Renal pelvis (tissue), 4 donors: ENCODE results near the gene GSN. TPM values are rescaled to one million over a fixed set of nuclear protein-coding genes. Genes with fewer than 3 reads are reported as not detected.
"Not testable (repeated sequence)": the region's sequence is repeated elsewhere in the genome, so short reads cannot be mapped to it uniquely, and the experiment has no call there.

Experiments
- DNase-seq: peaks from one replicate; pipeline ENCODE4 v3.0.0-alpha.2; 2013
- polyA plus RNA-seq, 3 donors: library from polyadenylated mRNA; unstranded; fragments of 120-200 nt; gene quantifications; one replicate each; pipeline ENCODE4 v1.2.1, GENCODE V29; 2013; ENCODE audit not compliant: insufficient read length in 3 of 3

Gene GSN
- polyA plus RNA-seq, 3 donors: 147 to 225 (median 173) TPM

- no peak for DNase-seq
Observed at GRCh38 chr9:121284733-121285451, 16.9 kb downstream of the GSN start.

GRCh38 chr9:121285835-121286687 is 18.1 kb downstream of the GSN start:
- no peak for DNase-seq

GRCh38 chr9:121286688-121286972 is 18.7 kb downstream of the GSN start:
- no peak for DNase-seq

DNA sequence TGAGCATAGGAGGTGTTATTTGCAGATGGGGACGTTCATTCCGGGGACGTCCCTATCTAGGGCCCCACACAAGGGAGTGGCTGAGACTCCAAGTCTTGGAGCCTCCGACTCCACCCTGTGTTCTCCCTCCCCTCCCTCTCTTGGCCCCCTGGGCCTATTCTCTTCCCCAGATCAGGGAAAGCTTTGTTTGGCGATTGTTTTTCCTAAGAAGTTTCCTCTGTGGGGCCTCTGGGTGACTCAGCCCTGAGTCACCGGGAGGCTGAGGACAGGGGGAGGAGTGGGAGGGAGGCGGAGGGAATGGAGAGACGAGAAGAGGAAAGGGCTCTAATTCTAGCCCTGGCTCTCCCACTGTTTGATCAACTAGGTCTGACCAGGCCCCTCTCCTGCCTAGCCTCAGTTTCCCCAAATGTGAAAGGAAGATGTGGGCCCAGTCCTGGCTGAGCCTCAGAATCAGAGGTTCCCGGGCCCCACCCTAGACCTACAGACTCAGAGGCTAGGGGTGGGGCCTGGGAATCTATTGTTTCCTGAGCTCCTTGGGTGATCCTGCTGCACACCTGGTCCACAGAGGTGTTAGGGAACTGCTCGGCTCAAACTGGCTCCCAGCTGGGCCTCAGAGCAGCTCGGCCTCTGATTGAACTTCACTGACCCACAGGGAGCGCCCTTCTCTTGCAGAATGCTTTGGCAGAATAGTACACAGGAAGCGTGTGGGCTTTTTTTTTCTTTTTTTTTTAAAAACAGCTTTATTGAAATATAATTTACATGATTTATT is 19.2 kb downstream of the GSN start:
- peak; percentile 66 for DNase-seq

DNA sequence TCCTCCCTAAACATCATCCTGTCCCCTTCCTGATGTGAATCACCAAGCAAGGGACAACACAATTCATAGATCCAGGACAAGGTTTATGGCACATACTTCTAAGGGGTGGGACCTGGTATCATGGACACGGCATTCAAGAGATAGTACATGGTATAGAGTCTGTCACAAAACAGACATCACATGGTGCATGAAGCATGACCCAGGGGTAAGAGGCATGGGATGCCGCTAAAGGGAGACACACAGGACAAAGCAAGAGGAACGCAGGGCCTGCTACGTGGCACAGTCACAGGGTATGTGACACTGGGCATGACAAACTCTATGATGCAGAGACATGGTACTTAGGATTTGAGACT is 20.7 kb downstream of the GSN start:
- DNase-seq: no peak

GRCh38 chr9:121289026-121289771 is 21.2 kb downstream of the GSN start:
- DNase-seq: peak; percentile 81

- DNase-seq: no peak
Observed at GRCh38 chr9:121289772-121290370, 21.9 kb downstream of the GSN start.

- DNase-seq: not testable (repeated sequence)
Observed at GRCh38 chr9:121291536-121291935, 23.6 kb downstream of the GSN start.

- DNase-seq: no peak
Observed at GRCh38 chr9:121292051-121292450, 24.1 kb downstream of the GSN start.

DNA sequence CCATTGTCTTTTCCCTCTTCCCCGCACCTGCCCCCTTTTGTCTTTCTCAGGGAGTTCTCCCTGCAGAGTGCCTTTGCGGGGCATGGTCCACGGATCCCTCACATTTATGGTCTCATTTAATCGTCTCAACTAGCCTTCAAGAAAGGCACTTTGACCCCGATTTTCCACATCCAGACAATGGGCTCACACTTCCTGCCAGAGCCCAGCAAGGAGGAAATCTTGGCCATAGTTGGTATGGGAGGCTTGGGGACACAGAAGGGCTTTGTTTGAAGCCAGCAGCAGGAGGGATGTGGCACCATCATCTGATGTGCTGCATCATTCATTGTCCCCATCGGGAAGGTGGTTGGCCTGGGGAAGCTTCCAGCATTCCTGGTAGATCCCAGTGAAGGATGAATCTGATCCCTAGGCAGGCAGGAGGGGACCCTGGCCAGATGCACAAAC is 24.9 kb downstream of the GSN start:
- DNase-seq: no peak

- DNase-seq: no peak
Observed at GRCh38 chr9:121294151-121294743, 26.3 kb downstream of the GSN start.

- no peak for DNase-seq
Observed at GRCh38 chr9:121294866-121295661, 27.1 kb downstream of the GSN start.

GRCh38 chr9:121295662-121296191 is 27.8 kb downstream of the GSN start:
- DNase-seq: no peak

DNA sequence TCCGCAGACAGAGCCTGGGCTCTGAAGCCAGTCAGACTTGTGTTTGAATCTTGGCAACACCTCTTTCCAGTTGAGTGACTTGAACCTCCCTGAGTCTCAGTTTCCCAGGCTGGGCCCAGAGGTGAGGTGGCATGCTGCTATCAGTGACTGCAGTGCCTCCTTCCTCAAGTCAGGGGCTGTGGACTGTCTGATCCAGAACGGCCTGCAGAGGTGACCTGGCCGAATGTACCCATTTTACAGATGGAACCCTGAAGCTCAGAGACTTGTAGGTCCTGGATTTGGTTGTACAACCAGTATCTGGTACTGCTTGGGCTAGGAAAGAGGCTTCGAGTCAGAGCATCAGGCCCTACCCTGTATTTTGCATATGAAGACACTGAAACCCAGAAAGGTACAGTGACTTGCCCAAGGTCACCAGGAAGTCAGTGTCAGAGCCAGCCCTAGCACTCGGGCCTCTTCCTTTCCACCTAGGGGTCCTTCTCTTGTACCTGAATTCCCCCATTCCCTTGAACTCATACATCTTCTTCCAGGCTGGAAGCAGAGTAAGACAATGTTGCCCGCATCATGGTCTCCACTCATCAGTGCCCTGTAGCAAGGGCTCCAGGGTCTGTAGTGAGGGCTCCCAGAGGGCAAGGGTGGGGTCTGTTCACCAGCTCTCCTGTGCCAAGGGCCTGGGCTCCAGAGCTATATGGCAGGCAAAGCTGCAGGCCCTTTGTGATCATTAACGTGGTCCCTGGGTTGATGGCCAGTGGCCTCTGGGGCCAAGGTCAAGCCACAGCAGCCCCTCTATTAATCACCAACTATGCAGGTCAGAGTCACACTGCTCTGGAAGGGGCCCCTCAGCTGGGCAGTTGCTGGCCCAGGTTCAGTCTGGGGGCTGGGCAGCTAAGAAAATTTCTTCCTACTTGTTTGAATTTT is 28.5 kb downstream of the GSN start:
- DNase-seq: no peak

DNA sequence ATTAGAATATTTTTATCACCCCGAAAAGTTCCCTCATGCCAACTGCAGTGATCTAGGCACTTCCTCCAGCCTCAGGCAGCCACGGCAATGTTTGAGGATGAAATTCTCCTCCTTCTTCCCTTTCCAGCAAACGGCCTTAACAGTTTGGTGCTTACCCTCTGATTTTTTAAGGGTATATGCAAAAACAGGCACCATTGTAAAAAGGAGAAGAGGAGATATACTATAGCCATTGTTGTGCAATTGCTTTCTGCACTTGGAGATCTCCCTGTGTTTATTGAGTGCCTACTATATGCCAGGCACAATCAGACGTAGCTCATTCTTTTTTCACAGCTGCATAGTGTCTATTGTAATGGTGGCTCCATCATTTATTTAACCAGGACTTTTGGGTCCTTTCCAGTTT is 29.4 kb downstream of the GSN start:
- DNase-seq: no peak

DNA sequence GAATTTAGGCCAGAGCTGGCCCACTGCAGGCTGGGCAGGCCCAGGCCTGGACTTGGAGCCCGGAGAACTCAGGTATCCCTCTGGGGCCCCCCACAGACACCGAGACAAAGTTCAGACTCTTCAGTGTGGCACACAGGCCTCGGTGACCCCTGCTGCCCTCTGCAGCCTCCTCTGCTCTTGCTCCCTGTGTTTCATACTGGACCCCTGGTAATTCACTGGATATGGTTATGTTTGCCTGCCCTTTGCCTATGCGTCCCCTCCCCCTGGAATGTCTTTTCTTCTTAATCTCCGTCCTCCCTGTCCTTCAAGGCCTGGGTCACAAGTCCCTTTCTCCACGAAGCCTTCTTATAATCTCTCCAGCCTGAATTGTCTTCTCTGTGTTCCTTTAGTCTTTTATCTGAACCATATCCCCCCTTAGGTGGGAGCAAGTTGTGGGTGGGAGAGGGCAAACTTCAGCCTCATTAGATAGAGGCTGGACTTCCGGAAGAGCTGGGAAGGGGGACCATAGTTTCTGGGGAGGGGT is 30.1 kb downstream of the GSN start:
- DNase-seq: no peak

DNA sequence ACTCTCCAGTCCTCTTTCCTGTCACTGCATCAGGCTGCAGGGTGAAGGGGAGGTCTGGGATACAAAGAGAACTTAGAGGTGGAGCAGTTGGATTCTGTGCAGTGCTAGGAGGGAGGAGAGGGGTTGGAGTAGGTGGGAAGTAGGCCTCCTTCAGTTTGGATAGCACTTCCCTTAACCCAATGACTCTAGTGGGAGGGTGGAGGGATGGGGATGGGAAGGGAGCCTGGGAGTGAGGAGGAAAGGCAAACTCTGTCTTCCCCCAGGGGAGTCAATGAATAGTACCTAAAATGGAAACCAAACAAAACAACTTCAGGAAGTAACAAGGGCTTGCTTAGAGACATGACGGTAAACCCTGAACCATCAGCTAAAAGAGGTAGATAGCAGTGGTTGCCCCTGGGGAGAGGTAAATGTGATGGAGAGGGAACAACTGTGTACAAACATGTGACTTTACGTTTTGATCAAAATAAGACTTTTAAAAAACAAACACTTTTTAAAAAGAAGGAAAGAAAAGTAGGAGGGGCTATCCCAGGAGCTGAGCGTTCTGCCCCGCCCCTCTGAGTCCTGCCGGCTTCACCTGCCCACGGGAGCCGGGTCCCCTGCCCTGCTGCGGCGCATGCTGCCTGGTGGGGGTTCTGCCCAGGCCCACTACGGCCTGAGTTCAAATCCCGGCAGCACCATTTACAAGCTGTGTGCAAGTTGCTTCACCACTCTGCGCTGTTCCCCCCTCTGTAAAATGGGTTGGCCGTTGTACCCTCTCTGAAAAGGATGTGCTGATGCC is 30.9 kb downstream of the GSN start:
- DNase-seq: peak; percentile 30
